ENCODE results near the gene ANKRD34B.
A peak's percentile ranks its signal among the peaks of the same experiment; 100 is the strongest.
"Not testable (repeated sequence)": the region's sequence is repeated elsewhere in the genome, so short reads cannot be mapped to it uniquely, and the experiment has no call there.

Gene ANKRD34B

GRCh38 chr5:80569961-80570786, at the start of gene ANKRD34B:
ANKRD34B (minus strand) TSS chr5:80570280; CDS start chr5:80560019, 10,261 bp downstream.
- peak; percentile 48 for DNase-seq

DNA sequence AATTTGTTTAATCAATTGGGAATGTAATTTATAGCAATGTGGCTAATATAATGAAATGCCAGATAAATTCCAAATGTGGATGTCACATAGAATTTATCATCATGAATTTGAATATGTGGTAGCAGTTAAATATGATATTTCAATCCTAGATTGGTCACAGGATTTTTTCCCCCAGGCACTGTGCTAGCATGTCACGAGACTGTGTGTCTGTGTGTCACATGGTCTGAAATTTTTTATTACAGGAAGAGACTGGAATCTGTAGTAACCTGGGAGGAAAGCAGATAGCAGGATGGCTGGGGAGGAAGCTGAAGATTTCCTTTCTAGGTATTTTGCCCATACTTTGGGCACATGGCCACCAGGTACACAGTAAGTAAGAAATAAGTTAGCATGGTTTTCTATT, 49.0 kb upstream of the ANKRD34B start:
- no peak for DNase-seq

- no peak for DNase-seq
Observed at GRCh38 chr5:80618438-80618837, 48.4 kb upstream of the ANKRD34B start.

- DNase-seq, result no peak
Observed at GRCh38 chr5:80615266-80615914, 45.3 kb upstream of the ANKRD34B start.

GRCh38 chr5:80609692-80610091, 39.6 kb upstream of the ANKRD34B start:
- no peak for DNase-seq

- DNase-seq, result no peak
Observed at GRCh38 chr5:80608731-80609130, 38.7 kb upstream of the ANKRD34B start.

DNA sequence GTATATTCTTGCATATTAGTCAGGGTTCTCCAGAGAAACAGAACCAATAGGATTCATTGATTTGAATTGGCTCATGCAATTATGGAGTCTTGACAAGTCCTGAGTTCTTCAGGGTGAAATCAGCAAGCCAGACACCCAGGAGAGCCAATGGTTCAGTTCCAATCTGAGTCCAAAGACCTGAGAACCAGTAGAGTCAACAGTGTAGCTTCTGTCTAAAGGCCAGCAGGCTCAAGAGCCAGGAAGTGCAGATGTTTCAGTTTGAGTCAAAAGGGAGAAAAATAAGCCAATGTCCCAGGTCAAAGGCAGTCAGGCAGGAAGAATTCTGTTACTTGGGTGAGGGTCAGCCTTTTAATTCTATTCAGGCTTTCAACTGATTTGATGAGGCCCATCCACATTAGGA, 37.8 kb upstream of the ANKRD34B start:
- DNase-seq, result no peak

GRCh38 chr5:80607343-80607742, 37.3 kb upstream of the ANKRD34B start:
- no peak for DNase-seq

GRCh38 chr5:80600943-80601693, 31.0 kb upstream of the ANKRD34B start:
- no peak for DNase-seq

DNA sequence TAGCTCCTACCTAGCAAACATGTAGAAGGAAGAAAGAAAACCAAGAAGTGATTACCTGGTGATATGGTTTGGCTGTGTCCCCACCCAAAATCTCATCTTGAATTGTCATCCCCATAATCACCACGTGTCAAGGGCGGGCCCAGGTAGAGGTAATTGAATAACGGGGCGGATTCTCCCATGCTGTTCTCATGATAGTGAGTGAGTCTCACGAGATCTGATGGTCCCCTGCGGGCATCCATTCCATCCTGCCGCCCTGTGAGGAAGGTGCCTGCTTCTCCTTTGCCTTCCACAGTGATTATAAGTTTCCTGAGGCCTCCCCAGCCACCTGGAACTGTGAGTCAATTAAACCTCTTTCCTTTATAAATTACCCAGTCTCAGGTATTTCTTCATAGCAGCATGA, 27.4 kb upstream of the ANKRD34B start:
- no peak for DNase-seq

- no peak for DNase-seq
Observed at GRCh38 chr5:80594810-80595209, 24.7 kb upstream of the ANKRD34B start.

DNA sequence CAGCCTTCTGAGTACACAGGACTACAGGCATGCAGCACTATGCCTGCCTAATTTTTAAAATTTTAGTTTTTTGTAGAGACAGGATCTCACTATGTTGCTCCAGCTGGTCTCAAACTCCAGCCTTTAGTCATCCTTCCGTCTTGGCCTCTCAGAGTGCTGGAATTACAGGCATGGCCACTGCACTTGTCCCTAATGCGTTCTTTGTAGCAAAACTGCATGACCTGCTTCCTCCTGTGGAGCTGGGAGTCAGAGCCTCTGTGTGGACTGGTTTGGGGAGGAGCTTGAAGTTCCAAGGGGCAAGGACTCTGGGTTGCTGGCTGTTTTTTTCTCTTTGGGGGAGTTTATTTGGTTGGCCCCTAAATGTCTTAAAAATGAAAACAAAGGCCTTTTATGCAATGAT, 22.7 kb upstream of the ANKRD34B start:
- no peak for DNase-seq

DNA sequence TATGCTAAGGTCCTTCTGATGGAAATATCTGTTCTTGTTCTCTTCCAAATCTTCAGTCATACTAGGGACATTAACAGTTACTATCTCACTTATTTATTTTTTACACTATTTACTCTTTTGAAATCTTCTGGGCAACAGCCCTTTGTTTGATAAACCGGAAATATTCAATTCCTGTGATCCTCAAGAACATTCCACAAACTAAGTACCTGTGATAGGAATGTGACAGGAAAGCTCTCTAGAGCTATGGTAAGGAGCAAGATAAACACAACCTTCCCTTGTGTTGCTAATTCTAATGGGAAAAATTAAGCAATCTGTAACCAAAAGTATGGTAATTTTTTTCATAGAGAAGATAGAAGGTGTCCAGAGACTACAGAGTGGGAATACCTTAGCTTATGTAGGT, 22.0 kb upstream of the ANKRD34B start:
- no peak for DNase-seq

DNA sequence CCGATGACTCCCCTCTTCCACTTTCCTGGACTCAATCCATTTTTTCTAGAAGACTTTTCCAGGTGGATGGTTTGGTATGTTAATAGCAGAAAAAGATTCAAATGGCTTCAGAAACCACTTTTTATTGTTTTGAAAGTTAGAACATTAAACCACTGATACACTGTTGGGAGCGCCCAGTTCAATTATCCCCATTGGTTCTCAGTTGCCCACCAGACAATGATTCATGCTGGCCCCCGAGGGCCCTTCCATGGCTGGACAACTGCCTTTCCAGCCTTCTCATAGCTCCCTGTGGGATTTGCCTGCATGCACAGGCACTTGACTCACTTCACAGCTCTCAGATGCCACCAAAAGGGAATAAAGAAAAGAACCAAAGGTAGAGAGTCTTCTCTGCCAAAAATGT, 21.3 kb upstream of the ANKRD34B start:
- DNase-seq, result no peak

- no peak for DNase-seq
Observed at GRCh38 chr5:80590766-80591165, 20.7 kb upstream of the ANKRD34B start.

DNA sequence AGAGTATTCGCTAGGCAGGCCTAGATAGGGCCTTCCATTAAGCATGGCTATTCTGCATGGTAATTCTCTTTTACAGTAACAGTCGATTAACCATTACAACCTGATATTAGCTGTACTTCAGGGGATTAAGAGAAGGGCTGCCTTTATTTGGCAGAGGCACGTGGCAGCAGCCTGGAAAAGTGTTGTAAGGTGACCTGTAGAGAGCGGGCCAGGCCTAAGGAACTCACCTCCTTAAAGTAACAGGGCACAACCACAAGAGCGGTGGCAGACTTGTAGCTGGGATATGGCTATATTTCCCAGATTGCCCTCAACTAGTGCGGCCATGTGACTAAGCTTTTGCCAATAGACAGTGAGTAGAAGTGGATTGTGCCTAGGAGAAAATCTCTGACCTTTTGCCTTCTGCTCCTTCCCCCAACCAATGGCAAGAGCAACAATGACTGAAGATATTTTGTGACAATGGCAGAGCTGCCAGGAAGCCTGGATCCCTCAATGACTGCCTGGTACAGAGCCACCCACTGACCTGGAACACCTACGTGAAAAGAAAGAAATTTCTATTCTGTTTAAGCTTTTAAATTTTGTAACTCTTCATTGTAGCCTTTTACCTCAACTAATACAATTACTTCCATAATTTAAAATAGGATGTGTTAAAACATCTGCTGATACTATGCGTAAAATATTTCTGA, 18.9 kb upstream of the ANKRD34B start:
- DNase-seq, result no peak

- no peak for DNase-seq
Observed at GRCh38 chr5:80584770-80585169, 14.7 kb upstream of the ANKRD34B start.

DNA sequence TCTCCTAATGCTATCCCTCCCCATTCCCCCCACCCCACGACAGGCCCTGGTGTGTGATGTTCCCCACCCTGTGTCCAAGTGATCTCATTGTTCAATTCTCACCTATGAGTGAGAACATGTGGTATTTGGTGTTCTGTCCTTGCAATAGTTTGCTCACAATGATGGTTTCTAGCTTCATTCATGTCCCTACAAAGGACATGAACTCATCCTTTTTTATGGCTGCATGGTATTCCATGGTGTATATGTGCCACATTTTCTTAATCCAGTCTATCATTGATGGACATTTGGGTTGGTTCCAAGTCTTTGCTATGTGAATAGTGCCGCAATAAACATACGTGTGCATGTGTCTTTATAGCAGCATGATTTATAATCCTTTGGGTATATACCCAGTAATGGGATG, 10.2 kb upstream of the ANKRD34B start:
- DNase-seq, result not testable (repeated sequence)

GRCh38 chr5:80579050-80579449, 9.0 kb upstream of the ANKRD34B start:
- DNase-seq, result no peak

DNA sequence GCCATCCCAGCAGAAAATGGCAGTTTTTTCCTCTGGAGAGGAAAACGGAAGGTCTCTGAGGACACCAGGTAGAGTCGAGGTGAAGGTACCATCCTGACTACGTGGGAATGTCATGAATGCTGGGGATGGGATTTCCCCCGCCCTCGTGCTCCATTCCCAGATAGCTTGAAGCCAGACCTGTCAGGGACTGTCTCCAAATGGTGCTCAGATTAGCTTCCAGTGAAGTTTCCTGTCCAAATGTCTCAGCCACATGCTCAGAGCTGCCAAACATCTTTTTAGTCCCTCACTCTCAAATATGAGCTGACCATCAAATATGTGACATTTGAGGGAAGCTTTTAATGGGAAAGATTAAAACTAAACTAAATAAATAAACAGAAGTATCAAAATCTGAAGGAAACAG, 7.6 kb upstream of the ANKRD34B start:
- no peak for DNase-seq

GRCh38 chr5:80576383-80576782, 6.3 kb upstream of the ANKRD34B start:
- DNase-seq, result no peak

GRCh38 chr5:80573062-80573461, 3.0 kb upstream of the ANKRD34B start:
- DNase-seq, result no peak

Data from NCI-H345 (cell line).